Measurements from ENCODE around the gene SAP25. TPM values are rescaled to one million over a fixed set of nuclear protein-coding genes. Genes with fewer than 3 reads are reported as not detected.
A peak's percentile ranks its signal among the peaks of the same experiment; 100 is the strongest.

SAP25 gene
- 0.86 TPM for total RNA-seq

DNA sequence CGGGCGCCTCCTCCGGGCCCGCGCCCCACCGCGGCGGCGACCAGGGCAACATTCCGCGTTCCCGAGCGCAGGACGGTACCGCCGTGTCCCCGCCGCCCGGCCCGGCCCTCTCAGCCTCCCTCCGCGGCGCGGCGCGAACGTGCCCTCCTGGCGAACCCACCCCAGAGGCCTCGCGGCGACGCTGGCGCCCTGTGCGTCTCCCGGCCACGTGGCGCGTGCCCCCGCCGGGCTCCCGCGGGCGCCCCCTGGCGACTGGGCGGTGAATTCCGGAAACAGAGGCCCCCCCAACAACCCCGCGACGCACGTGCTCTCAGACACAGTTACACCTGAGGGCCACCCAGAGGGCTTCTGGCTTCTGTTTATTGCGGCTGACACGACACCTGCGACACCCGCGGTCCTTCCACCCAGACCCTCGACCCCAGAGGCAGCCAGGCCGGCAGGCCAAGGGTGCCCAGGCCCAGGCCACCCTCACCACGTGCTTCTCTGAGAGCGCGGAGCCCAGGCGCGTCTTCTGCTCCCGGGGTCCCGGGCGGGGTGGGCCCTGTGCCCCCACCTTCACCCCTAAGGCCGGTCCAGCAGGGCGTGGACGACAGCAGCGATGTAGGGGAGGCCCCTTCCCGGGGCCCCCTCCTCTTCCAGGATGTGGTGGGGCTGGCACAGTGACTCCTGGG lies at the start of gene SAP25:
Gene SAP25, minus strand, starts transcription at position 210 of the 671 bp plus-strand sequence. Its CDS starts 158 bp downstream, at position 52.
- no peak for ATAC-seq

GRCh38 chr7:100621554-100621953 lies 47.9 kb upstream of the SAP25 start:
- peak; percentile 75 for ATAC-seq

More for the DNA sequence above, at the start of gene SAP25:
- DNase-seq (ENCODE audit: low spot score): peak; percentile 50

GRCh38 chr7:100620804-100621203 lies 47.1 kb upstream of the SAP25 start:
- ATAC-seq (no peak), DNase-seq (ENCODE audit: low spot score) (no peak)

More at GRCh38 chr7:100621554-100621953, 47.9 kb upstream of the SAP25 start:
- peak; percentile 86 for DNase-seq (ENCODE audit: low spot score)

GRCh38 chr7:100620239-100620638 lies 46.5 kb upstream of the SAP25 start:
- DNase-seq (ENCODE audit: low spot score) (no peak), ATAC-seq (no peak)

GRCh38 chr7:100614308-100614861 lies 40.7 kb upstream of the SAP25 start:
- ATAC-seq (no peak), DNase-seq (ENCODE audit: low spot score) (no peak)

GRCh38 chr7:100613412-100614175 lies 39.9 kb upstream of the SAP25 start:
- no peak for DNase-seq (ENCODE audit: low spot score)
- no peak for ATAC-seq

GRCh38 chr7:100612730-100613390 lies 39.2 kb upstream of the SAP25 start:
- DNase-seq (ENCODE audit: low spot score): no peak
- peak; percentile 11 for ATAC-seq

DNA sequence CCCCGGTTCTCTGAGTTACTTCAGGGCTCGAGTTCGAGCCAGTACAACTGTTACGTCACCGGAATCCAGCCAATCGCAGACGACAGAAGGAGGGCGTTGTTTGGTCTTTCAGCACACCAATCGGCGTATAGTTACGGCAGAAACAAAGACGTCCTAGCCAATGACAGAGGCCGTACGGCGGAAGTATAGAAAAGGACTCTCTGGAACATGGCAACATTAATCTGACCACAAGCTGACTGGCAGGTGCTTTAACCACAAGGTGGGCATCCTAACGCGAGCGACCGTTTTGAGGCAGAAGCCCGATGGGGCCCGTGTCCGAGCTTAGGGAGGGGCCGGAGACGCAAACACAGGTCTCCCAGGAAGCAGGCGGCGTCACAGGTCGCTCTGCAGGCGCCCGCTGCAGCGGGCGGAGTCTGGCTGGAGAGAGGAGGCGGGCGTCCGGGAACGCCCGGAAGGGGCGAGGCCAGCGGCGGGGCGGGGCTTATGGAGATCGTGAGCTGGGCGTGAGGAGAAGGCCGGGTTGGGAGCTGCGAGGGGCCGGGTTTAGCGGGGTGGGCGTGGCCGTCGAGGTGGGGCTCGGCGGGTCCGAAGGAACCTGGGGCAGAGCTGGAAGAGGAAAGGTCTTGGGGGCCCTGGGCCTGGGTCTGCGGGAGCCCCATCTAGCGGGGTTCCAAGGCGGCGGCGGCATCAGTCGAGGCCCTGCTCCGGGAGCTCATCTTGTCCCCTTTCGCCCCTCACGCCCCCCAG lies 38.5 kb upstream of the SAP25 start, which contains the start of gene MOSPD3:
Gene MOSPD3, plus strand, starts transcription at position 558 of the 747 bp plus-strand sequence. CDS start 252 bp downstream, outside the sequence.
- DNase-seq (ENCODE audit: low spot score): peak; percentile 99

DNA sequence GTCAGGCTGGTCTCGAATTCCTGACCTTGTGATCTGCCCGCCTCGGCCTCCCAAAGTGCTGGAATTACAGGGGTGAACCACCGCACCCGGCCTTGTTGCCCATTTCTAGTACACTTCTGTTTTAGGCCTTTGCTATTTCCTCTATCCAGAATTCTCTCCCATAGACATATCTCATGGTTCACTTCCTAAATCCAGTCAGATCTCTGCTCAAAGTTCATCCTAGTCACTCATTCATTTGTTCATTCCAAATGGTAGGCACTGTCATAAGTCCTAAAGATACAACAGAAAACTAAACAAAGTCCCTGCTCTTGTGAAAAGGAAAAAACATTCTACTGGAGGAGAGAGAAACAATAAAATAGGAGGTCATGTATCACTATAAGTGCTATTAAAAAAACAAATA lies 36.3 kb upstream of the SAP25 start:
- ATAC-seq (no peak), DNase-seq (ENCODE audit: low spot score) (no peak)

More for the DNA sequence above, 38.5 kb upstream of the SAP25 start, which contains the start of gene MOSPD3:
- ATAC-seq: peak; percentile 92

GRCh38 chr7:100607111-100607510 lies 33.4 kb upstream of the SAP25 start:
- DNase-seq (ENCODE audit: low spot score): no peak
- no peak for ATAC-seq

GRCh38 chr7:100606313-100606712 lies 32.6 kb upstream of the SAP25 start:
- ATAC-seq: no peak
- DNase-seq (ENCODE audit: low spot score): no peak

- peak; percentile 80 for DNase-seq (ENCODE audit: low spot score)
- peak; percentile 54 for ATAC-seq
Observed at GRCh38 chr7:100604976-100605911, 31.5 kb upstream of the SAP25 start.

- ATAC-seq: peak; percentile 70
Observed at GRCh38 chr7:100604028-100604975, 30.6 kb upstream of the SAP25 start.

GRCh38 chr7:100603726-100604027 lies 30.0 kb upstream of the SAP25 start:
- no peak for ATAC-seq
- DNase-seq (ENCODE audit: low spot score): no peak

More at GRCh38 chr7:100604028-100604975, 30.6 kb upstream of the SAP25 start:
- peak; percentile 77 for DNase-seq (ENCODE audit: low spot score)

- ATAC-seq: no peak
- DNase-seq (ENCODE audit: low spot score): no peak
Observed at GRCh38 chr7:100602889-100603725, 29.4 kb upstream of the SAP25 start.

DNA sequence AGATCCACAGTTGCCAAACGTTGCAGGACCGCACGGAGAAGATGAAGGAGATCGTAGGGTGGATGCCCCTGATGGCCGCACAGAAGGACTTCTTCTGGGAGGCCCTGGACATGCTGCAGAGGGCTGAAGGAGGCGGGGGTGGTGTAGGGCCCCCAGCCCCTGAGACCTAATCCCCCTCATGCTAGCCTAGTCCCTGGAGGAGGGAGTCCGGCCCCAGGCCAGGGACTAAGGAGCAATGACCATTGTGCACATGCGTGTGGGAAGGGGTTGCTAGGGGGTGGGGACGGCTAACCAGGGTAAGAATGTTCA lies 27.0 kb upstream of the SAP25 start:
- no peak for DNase-seq (ENCODE audit: low spot score)
- ATAC-seq: no peak

- DNase-seq (ENCODE audit: low spot score) (no peak), ATAC-seq (no peak)
Observed at GRCh38 chr7:100599911-100600729, 26.4 kb upstream of the SAP25 start.

Measured in left lobe of liver (tissue), 2 donors.